ENCODE measurements around the gene MAS1. TPM values are rescaled to one million over a fixed set of nuclear protein-coding genes. Genes with fewer than 3 reads are reported as not detected.
"Not testable (repeated sequence)": the region's sequence is repeated elsewhere in the genome, so short reads cannot be mapped to it uniquely, and the experiment has no call there.

MAS1 gene
- total RNA-seq, 4 donors from 2014 or later: not detected

DNA sequence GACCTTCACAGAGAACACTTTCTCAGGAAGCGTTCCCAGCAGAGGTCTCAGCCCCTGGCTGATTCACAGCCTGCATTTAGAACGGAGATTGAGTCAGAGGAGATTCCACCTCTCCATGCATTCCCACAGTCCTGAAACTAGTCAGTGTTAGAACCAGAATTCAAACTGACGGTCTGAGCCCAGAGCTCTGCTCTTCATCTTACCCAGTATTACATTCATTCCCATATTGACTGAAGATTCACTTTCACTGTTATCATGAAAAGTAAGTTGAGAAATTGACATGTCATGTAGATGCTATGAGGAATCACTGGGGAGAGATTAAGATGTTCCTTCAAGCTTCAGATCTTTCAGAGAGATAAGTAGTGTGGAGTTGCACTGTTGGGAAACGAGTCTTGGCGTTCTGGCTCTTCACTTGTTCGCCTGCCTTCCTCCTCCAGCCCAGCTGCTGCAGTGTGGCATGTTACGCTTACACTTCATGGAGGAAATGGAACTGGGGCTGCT lies 28.3 kb downstream of the MAS1 start:
- H3K4me1 ChIP-seq: no peaks in the 10 kb centered on the region
- H3K27ac ChIP-seq: no peak overlapping the region
- DNase-seq (ENCODE audit: low spot score in 2 of 2): no peak
- 83 to 84% methylated on average over 7 of the region's 7 CpGs for WGBS, 2 donors
- peaks cover 0 to 1% (median 0%) of the 10 kb centered on the region in 4 donors for H3K9me3 ChIP-seq
- no peak overlapping the region for H3K4me3 ChIP-seq
- H3K36me3 ChIP-seq: no peaks in the 10 kb centered on the region
- TF ChIP-seq POLR2A (IDR thresholded peaks at IDR 0.05): no peak
- TF ChIP-seq, protein P1, sequence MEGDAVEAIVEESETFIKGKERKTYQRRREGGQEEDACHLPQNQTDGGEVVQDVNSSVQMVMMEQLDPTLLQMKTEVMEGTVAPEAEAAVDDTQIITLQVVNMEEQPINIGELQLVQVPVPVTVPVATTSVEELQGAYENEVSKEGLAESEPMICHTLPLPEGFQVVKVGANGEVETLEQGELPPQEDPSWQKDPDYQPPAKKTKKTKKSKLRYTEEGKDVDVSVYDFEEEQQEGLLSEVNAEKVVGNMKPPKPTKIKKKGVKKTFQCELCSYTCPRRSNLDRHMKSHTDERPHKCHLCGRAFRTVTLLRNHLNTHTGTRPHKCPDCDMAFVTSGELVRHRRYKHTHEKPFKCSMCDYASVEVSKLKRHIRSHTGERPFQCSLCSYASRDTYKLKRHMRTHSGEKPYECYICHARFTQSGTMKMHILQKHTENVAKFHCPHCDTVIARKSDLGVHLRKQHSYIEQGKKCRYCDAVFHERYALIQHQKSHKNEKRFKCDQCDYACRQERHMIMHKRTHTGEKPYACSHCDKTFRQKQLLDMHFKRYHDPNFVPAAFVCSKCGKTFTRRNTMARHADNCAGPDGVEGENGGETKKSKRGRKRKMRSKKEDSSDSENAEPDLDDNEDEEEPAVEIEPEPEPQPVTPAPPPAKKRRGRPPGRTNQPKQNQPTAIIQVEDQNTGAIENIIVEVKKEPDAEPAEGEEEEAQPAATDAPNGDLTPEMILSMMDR (IDR thresholded peaks at IDR 0.05): no peak
- TF ChIP-seq EP300 (IDR thresholded peaks at IDR 0.05): no peak
- no peaks in the 10 kb centered on the region for H3K27me3 ChIP-seq

- Histone ChIP-seq H3K36me3 (no peaks in the 10 kb centered on the region), H3K27me3 (no peaks in the 10 kb centered on the region), H3K4me1 (no peaks in the 10 kb centered on the region), H3K27ac (no peak overlapping the region), H3K4me3 (no peak overlapping the region), H3K9me3 (no peaks in the 10 kb centered on the region)
- WGBS, 2 donors: 87 to 88% methylated on average over 6 of the region's 6 CpGs
- TF ChIP-seq, protein P1 (IDR thresholded peaks at IDR 0.05): no peak
- TF ChIP-seq EP300 (IDR thresholded peaks at IDR 0.05): no peak
- no peak for TF ChIP-seq POLR2A (IDR thresholded peaks at IDR 0.05)
- no peak for DNase-seq (ENCODE audit: low spot score in 2 of 2)
Observed at GRCh38 chr6:159919800-159920199, 29.0 kb downstream of the MAS1 start.

DNA sequence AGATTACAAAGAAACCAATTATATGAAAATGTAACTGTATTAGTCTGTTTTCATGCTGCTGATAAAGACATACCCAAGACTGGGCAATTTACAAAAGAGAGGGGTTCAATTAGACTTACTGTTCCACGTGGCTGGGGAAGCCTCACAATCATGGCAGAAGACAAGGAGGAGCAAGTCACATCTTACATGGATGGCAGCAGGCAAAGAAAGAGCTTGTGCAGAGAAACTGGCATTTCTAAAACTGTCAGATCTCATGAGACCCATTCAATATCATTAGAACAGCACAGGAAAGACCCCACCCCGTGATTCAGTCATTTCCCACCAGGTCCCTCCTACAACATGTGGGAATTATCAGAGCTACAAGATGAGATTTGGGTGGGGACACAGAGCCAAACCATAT lies 33.4 kb downstream of the MAS1 start:
- not testable (repeated sequence) for DNase-seq (ENCODE audit: low spot score in 2 of 2); H3K27me3 ChIP-seq; H3K27ac ChIP-seq; H3K4me1 ChIP-seq; H3K4me3 ChIP-seq; H3K36me3 ChIP-seq; H3K9me3 ChIP-seq
- 57 to 65% methylated on average over 2 of the region's 2 CpGs for WGBS, 2 donors

DNA sequence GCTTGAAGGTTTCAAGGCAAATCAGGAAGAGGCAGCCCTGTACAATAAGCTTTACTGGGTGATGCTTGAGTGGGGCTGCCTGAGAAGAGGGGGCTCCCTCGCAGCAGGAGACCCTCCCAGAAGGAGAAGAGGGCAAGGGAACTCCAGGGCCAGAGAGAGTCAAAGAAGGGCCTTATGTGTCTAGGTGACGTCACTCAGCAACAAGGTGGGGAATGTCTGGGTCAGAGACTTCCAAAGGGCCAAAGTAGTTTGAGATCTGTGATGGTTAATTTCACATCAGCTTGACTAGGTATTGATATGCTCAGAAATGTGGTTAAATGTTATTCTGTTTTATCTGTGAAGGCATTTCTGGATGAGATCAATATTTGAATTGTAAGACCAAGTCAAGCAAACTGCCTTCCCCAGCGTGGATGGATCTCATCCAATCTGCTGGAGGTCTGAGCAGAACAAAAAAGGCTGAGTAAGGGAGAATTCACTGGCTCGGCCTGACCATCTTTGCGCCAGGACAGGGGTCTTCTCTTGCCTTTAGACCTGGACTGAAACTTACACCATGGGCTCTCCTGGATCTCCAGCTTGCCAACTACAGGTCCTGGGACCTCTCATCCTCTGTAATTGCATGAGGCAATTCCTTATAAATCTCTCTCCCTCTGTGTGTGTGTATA lies 35.9 kb downstream of the MAS1 start:
- Histone ChIP-seq H3K36me3 (no peaks in the 10 kb centered on the region), H3K27ac (no peak overlapping the region), H3K4me1 (peaks cover 0 to 24% (median 0%) of the 10 kb centered on the region in 4 donors), H3K4me3 (no peak overlapping the region), H3K27me3 (no peaks in the 10 kb centered on the region), H3K9me3 (no peaks in the 10 kb centered on the region)
- WGBS, 2 donors: 70 to 82% methylated on average over 5 of the region's 5 CpGs
- no peak for DNase-seq (ENCODE audit: low spot score in 2 of 2)
- TF ChIP-seq EP300 (IDR thresholded peaks at IDR 0.05) (no peak), POLR2A (IDR thresholded peaks at IDR 0.05) (no peak)
- TF ChIP-seq, protein P1 (IDR thresholded peaks at IDR 0.05): no peak

DNA sequence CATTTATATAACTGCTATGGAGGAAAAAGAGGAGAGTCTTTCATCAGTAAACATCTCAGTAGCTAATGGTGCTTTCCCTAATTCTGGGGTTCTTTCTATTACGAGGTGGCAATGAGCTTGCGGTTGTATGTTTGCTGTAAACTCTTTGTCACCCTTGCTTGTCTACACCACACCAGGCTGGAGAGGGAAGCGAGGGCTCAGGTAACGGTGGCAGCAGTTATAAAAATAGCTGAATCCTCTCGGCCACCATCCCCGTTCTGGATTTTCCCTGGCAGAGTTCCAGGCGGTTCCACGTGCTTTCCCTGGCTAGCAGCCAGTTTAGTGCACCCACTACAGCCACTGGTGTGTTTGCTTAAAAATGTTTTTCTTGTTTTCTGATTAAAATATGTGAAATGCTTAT lies 39.0 kb downstream of the MAS1 start:
- peaks cover 0 to 25% (median 0%) of the 10 kb centered on the region in 4 donors for H3K4me1 ChIP-seq
- no peaks in the 10 kb centered on the region for H3K9me3 ChIP-seq
- no peak overlapping the region for H3K4me3 ChIP-seq
- TF ChIP-seq, protein P1 (IDR thresholded peaks at IDR 0.05): no peak
- TF ChIP-seq EP300 (IDR thresholded peaks at IDR 0.05) (no peak), POLR2A (IDR thresholded peaks at IDR 0.05) (no peak)
- WGBS, 2 donors: 28% methylated on average over 8 of the region's 8 CpGs
- no peak overlapping the region for H3K27ac ChIP-seq
- DNase-seq (ENCODE audit: low spot score in 2 of 2): no peak
- no peaks in the 10 kb centered on the region for H3K36me3 ChIP-seq
- H3K27me3 ChIP-seq: no peaks in the 10 kb centered on the region

Data from tibial nerve (tissue), 4 donors.